OCI-LY1 (cell line): ENCODE results near the gene GMIP.
"Not testable (repeated sequence)": the region's sequence is repeated elsewhere in the genome, so short reads cannot be mapped to it uniquely, and the experiment has no call there.

Source experiments
- CTCF ChIP-seq: fragments of 200-600 bp; sonication (generic), shearing (Covaris generic); IDR thresholded peaks from 2 replicates; pipeline ENCODE4 v1.5.1; 2017; ENCODE audit warnings: mild to moderate bottlenecking, antibody characterized with exemption, low read length, moderate library complexity, mixed read lengths
- EZH2 ChIP-seq: fragments of 200-600 bp; sonication (generic), shearing (Covaris generic); IDR thresholded peaks from 2 replicates; pipeline ENCODE4 v1.8.0; 2017; ENCODE audit warnings: borderline replicate concordance, mixed run types, mild to moderate bottlenecking, antibody characterized with exemption, low read length, moderate library complexity, mixed read lengths

- TF ChIP-seq CTCF, EZH2: not testable (repeated sequence)
Measured at GRCh38 chr19:19598728-19599451, 44.6 kb downstream of the GMIP start.
